MV-4-11 (cell line): Measurements from ENCODE around the gene MICAL2.

ENCODE experiments used
- DNase-seq: peaks from one replicate; lab custom pipeline; 2025; lab: John Stamatoyannopoulos, UW

The MICAL2 gene

DNA sequence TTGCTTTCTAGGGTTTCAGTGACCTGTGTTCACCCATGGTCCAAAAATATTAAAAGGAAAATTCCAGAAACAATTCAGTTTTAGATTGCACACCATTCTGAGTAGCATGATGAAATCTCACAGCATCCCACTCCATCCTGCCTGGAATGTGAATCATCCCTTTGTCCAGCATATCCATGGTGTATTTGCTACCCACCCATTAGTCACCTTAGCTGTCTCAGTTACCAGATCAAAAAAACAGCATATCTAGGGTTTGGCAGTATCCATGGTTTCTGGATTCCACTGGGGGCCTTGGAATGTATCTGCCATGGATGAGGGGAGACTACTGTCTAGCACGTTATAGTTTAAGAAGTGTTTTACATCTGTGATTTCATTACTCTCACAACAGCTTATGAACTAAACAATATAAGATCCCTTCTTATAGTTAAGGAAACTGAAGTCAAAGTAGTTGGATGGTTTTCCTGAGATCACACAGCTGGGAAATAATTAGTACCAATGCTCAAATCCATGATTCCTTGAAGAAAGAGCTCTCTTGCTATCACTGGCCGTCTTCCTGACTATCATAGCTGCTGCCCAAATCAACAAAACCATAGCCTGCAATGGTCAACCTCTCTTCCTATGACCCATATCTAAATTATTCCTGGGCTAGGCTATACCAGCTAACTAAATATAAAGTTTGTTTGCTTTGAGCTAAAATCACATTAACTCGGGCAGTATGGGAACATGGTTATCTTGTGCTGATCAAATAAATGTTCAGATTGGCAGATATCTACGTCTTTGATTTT lies 122.6 kb downstream of the MICAL2 start:
- DNase-seq = no peak

DNA sequence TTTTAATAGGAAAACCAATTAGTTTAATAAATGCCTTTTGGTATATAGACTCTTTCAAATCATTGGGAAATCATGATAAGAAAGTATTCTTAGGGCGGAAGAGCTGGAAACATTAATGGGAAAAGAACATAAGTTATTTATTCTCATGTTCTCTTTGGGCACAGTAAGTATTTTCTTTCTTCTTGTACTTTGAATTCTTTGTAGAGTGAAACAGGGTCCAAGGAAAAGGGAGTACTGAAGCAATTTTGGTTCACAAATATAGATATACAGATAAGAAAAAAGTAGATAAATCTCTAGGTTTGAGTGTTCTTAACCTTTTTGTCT lies 123.2 kb downstream of the MICAL2 start:
- no peak for DNase-seq

DNA sequence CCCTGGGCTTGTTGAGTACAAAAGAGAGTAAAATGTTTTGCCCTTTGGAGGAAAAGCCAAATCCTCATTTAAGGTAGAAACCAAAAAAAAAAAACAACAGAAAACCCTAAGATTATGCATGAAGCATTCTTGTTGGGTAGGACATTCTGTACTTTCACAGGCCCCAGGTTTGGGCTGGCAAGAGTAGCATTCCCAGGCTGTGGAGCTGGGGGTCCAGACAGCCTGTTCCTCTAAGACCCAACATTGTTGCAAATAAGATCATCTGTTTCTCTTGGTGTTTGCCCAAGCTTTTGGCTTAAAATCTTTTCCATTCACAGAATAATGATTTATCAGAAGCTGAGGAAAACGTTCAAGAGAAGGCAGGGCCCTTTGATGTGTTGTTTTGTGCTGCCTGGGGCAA lies 123.8 kb downstream of the MICAL2 start:
- DNase-seq = no peak

DNA sequence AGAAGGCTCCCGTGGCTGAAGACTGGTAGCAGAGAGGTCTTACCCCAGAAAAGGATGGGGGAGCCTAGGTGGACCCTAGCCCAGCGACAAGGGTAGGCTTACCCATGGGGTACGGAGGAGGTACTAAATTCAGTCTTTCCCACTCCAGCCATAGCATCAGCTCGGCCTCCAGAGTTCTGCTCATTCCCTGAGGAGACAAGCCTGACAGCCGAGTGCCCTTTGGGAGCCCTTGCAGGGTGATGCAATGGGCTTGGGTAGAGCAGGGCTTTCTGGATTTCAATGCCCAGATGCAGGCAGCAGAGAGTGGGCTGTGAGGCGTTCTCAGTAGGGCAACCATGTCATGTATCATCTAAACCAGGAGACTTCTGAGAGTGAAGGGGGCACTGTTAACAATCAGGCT lies 124.7 kb downstream of the MICAL2 start:
- no peak for DNase-seq

DNA sequence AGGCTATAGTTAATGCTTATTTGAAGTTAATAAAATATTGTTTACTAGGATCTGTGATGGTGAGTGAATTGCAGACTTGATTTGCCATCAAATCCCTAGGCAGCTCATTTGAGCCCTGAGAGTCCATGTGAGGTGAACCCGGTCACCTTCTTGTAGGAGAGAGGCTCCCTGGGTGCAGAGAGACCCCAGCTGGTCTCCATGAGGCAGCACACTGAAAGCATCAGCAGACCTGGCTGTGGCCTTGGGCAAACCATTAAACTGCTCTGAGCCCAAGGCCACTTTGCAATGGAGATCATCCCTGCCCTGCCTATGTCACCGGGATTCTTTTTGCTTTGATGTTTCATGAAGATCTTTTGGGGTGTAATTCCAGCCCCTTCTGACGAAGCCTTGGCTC lies 125.2 kb downstream of the MICAL2 start:
- no peak for DNase-seq

DNA sequence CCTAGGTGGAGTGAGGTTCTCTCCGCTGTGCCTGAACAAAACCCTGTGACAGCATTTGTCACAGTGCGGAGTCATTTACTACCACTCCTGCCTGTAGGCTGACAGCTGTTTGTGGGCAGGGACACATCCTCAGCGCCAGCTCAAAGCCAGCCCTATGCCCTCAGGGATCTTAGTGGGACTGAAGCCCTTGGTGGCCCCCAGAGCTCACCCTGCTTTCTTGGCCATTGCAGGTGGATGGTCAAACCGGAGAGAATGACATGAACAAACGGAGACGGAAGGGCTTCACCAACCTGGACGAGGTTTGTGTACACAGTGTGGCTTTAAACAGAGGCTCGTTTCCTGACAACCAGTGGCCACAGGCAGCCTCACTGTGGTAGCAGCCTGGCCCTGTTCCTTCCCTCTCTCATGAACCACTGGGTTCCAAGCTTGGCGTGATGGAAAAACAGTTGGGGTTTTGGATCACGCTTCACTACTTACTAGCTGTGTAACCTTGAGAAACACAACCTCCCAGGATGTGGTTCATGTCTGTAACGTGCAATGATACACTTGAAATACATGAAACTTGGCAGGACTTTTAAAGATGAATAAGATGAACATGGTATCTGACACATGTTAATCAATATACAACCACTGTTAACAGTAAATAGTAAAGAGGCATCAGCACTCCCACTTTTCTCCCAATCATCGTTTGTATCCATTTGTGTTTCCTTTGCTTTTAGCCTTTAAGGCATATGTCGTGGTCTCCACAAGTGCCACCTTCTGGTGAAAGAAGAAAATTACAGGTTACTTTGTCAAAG lies 125.8 kb downstream of the MICAL2 start:
- peak; percentile 37 for DNase-seq

DNA sequence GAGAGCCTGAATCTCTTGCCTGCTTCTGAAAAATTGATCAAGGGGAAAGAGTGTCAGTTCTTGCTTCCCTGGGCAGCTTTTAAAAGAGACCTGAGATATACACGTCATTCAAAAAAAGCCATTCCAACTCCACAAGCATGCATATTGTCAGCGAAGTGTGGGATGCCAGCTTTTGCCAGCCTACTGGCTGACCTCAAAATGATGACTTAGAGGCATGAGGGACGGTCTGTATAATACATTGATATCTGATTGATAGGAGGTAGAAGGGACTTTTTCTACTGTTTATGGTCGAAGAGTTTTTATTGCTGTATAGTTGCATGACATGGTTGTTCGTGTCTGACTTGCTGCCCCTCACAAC lies 126.3 kb downstream of the MICAL2 start:
- DNase-seq = no peak

DNA sequence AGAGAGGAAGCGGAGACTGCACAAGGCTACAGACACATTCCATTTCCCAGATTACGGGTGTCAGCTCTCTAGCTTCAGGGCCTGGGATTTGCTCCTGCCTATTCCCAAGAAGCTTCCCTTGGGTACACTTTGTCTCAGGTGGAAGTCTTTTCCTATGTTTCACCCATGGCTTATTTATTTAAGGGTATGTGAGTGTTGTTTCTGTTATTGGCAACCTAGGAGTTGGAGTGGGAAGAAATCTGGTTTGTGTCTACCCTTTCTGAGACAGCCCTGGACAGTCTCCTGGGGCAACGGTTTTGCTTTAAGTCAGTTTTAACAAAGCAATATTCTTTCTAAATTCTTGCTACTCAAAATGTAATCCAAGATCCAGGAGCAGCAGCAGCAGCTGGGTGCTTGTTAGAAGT lies 127.0 kb downstream of the MICAL2 start:
- DNase-seq = no peak

DNA sequence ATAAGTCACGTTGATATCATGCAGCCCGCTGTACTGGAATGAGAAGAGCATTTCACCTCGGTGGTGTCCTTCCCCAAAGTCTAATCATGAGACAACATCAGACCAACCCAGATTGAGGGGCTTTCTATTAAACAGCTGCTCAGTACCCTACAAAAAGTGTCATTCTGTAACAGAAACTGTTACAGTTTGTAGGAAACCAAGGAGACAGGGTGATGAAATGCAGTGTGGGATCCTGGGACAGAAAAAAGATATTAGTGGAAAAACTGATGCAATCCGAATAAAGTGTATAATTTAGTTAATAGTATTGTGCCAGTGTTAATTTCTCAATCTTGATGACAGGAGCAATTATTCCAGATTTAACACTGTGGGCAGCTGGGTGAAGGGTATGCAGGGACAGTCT lies 128.0 kb downstream of the MICAL2 start:
- DNase-seq = no peak

DNA sequence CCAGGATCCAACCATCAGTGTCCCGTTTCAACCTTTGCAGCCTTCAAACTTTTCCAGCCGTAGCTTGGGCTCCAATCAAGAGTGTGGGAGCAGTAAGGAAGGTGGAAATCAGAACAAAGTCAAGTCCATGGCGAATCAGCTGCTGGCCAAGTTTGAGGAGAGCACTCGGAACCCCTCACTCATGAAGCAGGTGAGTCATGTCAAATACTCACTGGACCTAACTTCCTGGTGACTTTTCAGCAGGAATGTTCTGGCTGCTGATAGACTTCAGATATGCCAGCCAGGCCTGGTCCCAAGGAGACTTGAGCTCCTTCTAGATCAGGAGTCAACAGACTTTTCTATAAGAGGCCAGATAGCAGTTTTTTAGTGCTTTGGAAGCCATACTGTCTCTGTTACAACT lies 129.0 kb downstream of the MICAL2 start:
- DNase-seq = no peak

DNA sequence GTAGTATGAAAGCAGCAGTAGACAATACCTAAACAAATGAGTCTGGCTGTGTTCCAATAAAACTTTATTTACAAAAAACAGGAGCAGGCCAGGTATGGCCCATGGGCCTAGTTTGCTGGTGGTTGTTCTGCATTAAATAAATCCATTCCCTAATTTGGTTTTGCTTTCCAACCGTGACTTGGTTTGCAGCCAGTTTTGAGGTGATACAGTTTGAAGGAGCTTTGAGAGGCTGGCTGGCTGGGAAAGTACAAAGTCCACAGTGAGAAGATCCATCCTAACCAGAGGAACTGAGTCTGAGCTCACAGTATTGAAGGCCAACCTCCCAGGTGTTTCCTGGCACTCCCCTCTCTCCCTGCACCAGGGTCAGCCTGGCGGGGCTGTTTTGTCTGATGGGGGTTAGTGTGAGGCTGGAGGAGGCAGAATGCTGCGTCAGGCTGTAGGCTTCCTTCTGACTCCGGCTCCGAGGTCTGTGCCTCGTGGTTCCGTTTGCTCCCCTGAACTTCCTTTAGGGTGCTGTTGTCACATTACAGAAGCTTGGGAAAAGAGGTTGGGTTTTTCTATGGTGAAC lies 129.5 kb downstream of the MICAL2 start:
- DNase-seq = no peak

DNA sequence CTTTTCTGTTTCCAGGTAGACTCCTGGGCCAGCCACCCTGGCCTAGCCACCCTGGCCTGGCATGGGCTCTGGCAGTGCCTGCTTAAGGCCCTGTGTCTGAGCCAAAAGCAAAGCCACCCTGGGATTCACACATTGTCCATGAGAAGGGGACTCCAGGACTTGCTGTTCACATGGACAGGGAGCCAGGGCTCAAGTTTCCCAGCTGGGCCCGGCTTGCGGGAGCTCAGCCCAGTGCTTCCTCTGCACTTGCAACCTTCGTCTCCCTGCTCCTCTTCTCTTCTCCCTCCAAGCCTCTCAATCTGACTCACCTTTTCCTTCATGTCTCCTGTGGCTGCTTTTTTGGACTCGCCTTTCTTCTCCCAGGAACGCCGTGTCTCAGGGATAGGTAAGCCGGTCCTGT lies 130.3 kb downstream of the MICAL2 start:
- no peak for DNase-seq

DNA sequence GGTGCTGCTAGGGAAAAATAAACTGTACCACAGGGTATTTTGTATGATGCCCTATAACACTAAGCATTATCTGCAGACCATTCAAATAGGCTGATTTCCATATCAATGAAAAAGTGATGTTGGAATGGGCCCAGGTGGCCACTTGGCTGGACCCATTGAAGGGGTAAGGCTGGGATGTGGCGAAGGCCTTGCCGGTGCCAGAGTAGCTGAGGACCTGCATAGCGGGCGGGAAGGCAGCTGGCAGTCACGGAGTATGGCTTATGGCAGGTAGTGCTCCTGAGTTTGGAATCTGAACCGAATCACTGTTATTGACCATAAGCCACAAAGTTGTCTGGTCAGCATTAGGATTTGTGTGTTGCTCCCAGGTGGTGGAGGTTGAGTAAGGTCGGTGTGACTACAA lies 131.0 kb downstream of the MICAL2 start:
- no peak for DNase-seq

DNA sequence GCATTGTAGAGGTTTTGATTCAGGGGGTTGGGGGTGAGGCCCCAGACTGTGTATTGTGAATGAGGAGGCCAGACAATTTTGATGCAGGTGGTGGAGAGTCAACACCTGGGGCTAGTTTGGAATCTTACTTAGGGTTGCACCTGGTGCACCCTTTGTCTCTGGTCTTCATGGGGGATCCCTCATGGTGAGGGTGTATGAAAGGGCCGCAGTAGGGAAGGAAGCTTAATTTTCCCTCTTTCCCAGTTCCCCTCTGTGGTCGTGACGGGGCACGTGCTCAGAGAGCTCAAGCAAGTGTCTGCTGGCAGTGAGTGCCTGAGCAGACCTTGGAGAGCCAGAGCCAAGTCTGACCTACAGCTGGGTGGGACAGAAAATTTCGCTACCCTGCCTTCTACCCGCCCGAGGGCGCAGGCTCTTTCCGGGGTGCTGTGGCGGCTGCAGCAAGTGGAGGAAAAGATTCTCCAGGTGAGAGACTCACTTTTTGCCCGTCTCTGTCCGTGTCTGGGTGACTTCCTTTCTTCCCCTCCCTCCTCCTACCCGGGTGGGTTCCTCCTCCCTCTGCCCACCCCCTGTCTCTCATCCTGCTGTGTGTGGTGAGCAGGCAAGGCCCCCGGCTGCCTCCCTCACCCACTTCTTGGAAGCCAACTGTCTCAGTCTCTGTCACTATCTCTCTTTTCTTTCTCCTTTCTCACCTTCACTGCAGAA lies 131.7 kb downstream of the MICAL2 start:
- no peak for DNase-seq

DNA sequence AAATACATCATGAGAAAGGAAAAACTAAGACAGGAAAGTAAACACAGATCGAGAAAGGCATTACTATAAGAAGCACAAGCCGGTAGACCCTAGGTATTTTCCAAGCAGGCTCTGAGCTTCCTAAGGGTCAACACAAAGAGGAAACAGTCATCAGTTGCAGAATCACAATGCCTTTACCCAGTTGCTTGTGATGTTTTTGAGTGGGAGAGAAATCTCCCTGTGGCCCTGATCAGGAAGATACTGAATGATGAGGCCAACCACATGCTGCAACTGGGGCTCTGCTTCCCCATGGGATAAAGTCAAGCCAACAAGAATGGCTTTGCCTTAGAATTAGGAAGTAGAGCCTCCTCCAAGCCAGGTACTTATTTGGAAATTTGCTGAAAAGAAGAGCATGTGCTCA lies 132.6 kb downstream of the MICAL2 start:
- no peak for DNase-seq

DNA sequence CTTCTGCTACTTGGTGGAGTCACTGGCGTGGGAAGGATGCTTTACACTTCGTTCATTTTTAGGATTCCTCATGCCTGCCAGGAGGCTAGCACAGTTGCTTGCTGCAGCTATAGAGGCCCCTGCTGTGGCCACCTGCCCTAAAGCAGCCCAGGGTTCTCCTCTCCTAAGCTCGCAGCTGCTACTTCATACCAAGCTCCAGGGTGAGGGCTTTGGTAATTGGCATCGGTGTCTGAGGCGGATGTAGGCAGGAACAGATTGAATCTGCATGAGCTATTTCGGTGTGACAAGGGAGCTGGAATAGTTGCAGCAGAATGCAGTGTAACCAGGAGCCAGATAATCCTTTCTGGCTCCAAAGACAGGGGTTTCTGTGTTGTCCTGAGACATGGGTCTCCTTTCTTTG lies 133.1 kb downstream of the MICAL2 start:
- no peak for DNase-seq

DNA sequence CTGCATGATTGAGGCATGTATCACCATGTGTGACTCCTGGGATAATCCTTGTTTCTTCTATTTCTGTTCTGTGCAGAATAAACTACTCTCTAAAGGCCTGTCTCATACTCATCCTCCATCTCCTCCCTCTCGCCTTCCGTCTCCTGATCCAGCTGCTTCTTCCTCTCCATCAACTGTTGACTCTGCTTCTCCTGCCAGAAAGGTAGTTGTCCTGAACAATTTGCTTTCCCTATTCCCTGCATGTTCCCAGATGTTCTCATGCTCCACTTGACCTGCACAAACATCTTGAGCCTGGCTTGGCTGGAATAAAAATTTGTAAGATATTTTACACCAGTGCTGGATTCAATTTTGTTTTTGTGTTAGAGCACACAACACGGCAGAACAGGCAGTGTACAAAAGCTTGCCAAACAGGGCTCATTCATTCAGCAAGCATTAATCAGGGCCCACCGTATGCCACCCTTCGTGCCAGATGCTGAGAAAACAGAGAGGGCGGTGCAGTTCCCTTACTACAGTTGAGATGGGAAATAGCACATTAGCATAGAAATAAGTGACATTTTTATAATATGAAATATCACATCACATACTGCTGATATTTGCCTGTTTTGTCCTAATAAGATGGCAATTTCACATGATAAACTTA lies 133.6 kb downstream of the MICAL2 start:
- no peak for DNase-seq

DNA sequence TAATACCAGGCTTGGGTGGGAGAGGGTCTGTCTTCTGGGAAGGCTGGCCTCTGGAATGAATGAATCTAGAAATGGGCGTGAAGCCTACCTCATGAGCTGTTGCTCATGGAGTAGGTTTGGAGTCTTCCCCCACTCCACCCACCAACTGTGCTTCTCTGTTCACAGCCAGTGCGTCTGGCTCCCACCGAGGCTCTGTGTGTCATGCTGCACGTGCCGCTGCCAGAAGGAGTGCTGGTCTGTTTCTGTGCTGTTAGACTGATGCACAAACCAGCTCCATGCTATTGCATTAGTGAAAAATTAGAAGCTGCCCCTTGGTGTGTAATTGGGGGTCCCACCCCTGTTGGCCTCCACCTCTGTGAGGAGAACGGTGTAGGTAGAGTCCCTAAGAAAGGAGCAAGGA lies 134.7 kb downstream of the MICAL2 start:
- no peak for DNase-seq

DNA sequence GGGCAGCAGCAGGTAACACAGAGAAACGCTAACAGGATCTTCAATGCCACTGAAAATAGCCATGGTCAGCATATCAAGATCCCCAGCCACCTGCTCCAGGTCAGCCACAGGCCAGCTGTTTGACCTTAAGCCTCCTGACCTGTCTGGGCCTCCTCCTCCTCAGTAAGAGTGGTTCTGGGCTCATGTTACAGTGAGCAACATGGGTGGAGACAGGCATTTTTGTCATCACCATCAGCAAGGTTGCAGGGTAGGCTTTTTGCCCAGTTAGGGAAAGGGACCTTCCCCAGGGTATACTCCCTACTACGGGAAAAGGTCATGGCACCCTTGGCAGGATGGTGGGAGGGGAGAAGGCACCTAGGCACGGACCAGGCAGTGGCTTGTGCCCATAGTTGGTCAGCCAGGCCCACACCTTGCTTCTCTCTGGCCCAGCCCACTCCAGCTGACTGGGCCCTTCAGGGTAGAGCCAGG lies 135.2 kb downstream of the MICAL2 start:
- no peak for DNase-seq

DNA sequence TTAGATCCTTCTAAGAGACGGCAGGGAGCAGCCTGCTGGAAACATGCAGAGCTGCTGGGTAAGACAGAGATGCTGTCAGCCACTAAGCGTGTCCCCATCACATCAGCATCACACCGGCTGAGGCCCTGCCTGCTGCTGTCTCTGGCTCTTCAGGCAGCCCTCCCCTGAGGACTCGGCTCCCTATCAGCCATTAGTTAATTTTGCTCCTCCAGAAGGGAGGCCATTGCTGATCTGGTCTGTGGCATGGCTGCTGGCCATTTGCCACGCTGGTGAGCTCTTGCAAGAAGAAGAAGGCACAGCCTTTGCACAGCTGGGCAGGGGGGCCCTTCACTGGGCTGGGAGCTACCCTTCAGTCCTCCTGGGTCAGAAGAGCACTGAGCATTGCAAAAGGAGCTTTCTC lies 135.8 kb downstream of the MICAL2 start:
- DNase-seq = no peak

DNA sequence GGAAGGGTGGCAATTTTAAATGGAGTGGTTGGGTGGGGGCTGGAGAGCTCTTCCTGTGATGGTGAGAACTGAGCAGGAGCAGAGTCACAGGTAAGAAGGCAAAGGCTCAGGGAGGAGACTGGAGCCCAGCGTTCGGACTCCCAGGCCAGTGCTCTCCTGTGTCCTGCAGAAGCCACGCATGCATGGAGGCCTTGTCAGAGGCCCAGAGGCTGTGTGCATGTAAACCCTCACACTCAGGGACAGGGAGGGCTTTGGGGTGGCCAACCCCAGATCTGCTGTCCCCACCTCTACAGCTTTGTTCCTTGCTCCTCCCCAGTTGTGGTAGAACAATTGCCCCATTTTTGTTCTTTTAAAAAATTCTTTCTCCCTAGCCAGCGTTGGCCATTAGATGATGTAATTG lies 136.6 kb downstream of the MICAL2 start:
- no peak for DNase-seq

DNA sequence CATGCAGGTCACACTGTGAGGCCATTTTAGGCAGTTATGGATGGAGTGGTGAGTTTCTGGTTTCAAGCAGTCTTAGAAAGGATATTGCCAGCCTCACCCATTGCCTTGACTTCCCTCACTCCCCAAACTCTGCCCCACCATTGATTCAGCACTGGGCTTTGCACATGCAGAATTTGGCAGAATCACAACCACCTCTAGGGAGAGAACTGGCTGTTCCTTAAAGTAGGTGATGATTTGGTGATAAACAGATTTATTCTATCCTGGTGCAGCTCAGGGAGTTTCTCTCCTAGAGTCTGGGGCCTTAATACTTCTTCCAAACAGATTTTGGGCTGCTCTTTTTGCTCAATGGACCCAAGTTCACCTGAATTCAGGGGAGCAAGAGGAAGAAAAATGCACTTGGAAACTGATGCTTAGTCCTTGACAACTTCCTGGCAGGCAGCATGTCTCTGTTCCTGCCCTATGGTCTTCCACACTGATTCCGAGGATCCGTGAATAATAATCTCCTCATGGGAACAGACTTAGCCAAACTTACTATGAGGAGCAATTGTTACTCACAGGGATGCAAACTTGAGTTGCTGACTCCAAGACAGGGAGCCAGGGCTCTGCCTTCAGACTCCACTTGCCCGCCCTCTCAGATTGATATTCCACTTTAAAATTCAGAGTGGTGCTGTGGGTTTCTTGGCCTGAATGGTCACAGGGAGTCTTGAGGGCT lies 137.3 kb downstream of the MICAL2 start:
- DNase-seq = no peak
